AG04450 (cell line): ENCODE results near the gene WDTC1. TPM values are rescaled to one million over a fixed set of nuclear protein-coding genes. Genes with fewer than 3 reads are reported as not detected.

Source experiments
- CTCF ChIA-PET: fragments of 300-600, 350-600 bp; formaldehyde crosslinking; extraction: SDS; loops from one replicate; lab custom pipeline; 2022; ENCODE audit warnings: antibody characterized with exemption, inconsistent platforms; lab: Charles Lee
- POLR2A ChIA-PET: fragments of 350-600 bp; formaldehyde crosslinking; extraction: SDS; loops from one replicate; lab custom pipeline; 2021; ENCODE audit warnings: antibody characterized with exemption, inconsistent platforms; lab: Yijun Ruan, JAX
- DNase-seq: peaks from one replicate; pipeline ENCODE4 v3.0.0-alpha.2; 2011; ENCODE audit warnings: low read depth, low spot score
- H3K27ac ChIP-seq: one replicate; pipeline ENCODE4 v1.5.1; 2012; ENCODE audit warnings: low read depth, low read length, control low read depth
- H3K27me3 ChIP-seq: one replicate; pipeline ENCODE4 v1.6.0; 2012; ENCODE audit warnings: low read length; ENCODE audit not compliant: control insufficient read depth, insufficient read depth
- H3K4me3 ChIP-seq: 2 replicates; pipeline ENCODE4 v1.5.1; 2011; ENCODE audit warnings: mild to moderate bottlenecking, low read depth, low read length, control low read depth
- H3K9me3 ChIP-seq: 2 replicates; pipeline ENCODE4 v1.5.1; 2012; ENCODE audit warnings: low read length; ENCODE audit not compliant: control insufficient read depth, insufficient read depth
- CTCF ChIP-seq: IDR thresholded peaks from 2 replicates; pipeline ENCODE4 v1.5.1; 2011; ENCODE audit warnings: low read depth, low read length, control low read depth, inconsistent platforms
- polyA plus RNA-seq: library from polyadenylated mRNA; depleted of rRNA; stranded (reverse); fragments of >200 nt; gene quantifications from 2 replicates; pipeline ENCODE4 v1.2.3, GENCODE V29; 2011

The WDTC1 gene
- polyA plus RNA-seq, 1 experiment: 7.1 TPM

GRCh38 chr1:27353166-27353565 lies 118.7 kb downstream of the WDTC1 start:
- Histone ChIP-seq H3K27ac (no peak overlapping the region), H3K4me3 (no peak overlapping the region), H3K9me3 (no peaks in the 10 kb centered on the region; the same call in 1 of the 2 replicates), H3K27me3 (no peaks in the 10 kb centered on the region)
- no peak for DNase-seq
- ChIA-PET CTCF (interaction anchor here (1.2 kb wide), 1 partner anchor 52 kb away, joined by 3 read pairs; no protein-coding TSS in a partner anchor), POLR2A (no interaction called here)
- TF ChIP-seq CTCF: no peak

GRCh38 chr1:27353629-27354028 lies 119.2 kb downstream of the WDTC1 start:
- ChIA-PET POLR2A (no interaction called here), CTCF (interaction anchor here (1.2 kb wide), 1 partner anchor 53 kb away, joined by 3 read pairs; no protein-coding TSS in a partner anchor)
- TF ChIP-seq CTCF: no peak
- DNase-seq: no peak
- Histone ChIP-seq H3K27ac (no peak overlapping the region), H3K9me3 (no peaks in the 10 kb centered on the region; the same call in 1 of the 2 replicates), H3K4me3 (no peak overlapping the region), H3K27me3 (no peaks in the 10 kb centered on the region)

GRCh38 chr1:27355683-27356082 lies 121.3 kb downstream of the WDTC1 start:
- no peak for DNase-seq
- no peak overlapping the region for H3K27ac ChIP-seq
- H3K4me3 ChIP-seq: no peak overlapping the region
- no peaks in the 10 kb centered on the region; the same call in 1 of the 2 replicates for H3K9me3 ChIP-seq
- CTCF ChIA-PET: interaction anchor here (0.9 to 2.3 kb wide), 5 partner anchors 23 to 252 kb away, joined by 3 to 9 read pairs (median 3); no protein-coding TSS in a partner anchor
- H3K27me3 ChIP-seq: no peaks in the 10 kb centered on the region
- POLR2A ChIA-PET: no interaction called here
- no peak for TF ChIP-seq CTCF

GRCh38 chr1:27356277-27356618 lies 121.8 kb downstream of the WDTC1 start:
- ChIA-PET POLR2A (no interaction called here), CTCF (interaction anchor here (0.6 to 2.3 kb wide), 7 partner anchors 10 to 257 kb away, joined by 3 to 9 read pairs (median 3); no protein-coding TSS in a partner anchor)
- DNase-seq: no peak
- no peaks in the 10 kb centered on the region; the same call in 1 of the 2 replicates for H3K9me3 ChIP-seq
- H3K27ac ChIP-seq: no peak overlapping the region
- no peaks in the 10 kb centered on the region for H3K27me3 ChIP-seq
- no peak overlapping the region for H3K4me3 ChIP-seq
- no peak for TF ChIP-seq CTCF

DNA sequence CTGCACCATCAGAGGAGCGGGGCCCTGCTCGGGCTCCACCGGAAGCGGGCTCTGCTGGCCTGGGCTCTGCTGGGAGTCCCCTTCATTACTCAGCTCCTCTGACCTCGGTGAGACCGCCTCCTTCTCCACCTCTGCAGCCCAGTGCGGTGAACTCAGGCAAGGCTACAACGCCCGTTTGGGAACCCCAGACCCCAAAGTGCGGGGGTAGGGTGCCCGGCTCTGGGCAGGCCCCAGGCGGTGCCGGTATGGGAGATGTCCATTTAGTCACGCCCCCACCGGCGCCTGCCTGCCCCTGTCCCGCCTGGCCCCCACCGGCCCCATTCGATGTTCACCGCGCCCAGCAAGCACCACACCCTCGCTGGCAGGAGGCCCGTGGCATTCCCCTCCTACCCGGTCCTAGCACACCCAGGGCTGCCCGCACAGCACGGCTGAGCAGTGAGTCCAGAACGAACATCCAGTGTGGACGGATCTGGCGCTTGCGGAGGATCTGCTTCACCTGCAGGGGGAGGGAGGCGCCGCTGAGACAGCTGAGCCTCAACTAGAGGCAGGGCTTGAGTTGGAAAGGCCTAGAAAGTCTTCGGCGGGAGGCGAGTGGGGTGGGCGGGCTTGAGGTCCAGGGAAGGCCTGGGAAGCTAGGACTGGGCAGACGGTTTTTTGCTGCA lies 122.3 kb downstream of the WDTC1 start:
- ChIA-PET CTCF (interaction anchor here (0.6 to 2.3 kb wide), 27 partner anchors 9 to 257 kb away, joined by 3 to 25 read pairs (median 5); partner anchors contain the start of genes FCN3, MAP3K6 and SYTL1), POLR2A (no interaction called here)
- no peak for DNase-seq
- Histone ChIP-seq H3K4me3 (no peak overlapping the region), H3K9me3 (no peaks in the 10 kb centered on the region; the same call in 1 of the 2 replicates), H3K27me3 (no peaks in the 10 kb centered on the region), H3K27ac (no peak overlapping the region)
- no peak for TF ChIP-seq CTCF
